OCI-LY1 (cell line): ENCODE data around the gene KCNMA1.

ENCODE experiments used
- H2AFZ ChIP-seq: fragments of 200-600 bp; sonication (generic), shearing (Covaris generic); 2 replicates; pipeline ENCODE4 v1.6.0; 2014; ENCODE audit warnings: antibody characterized with exemption, mild to moderate bottlenecking, low read length
- H3F3A ChIP-seq: fragments of 200-600 bp; sonication (generic), shearing (Covaris generic); 2 replicates; pipeline ENCODE4 v1.6.0; 2014; ENCODE audit warnings: mild to moderate bottlenecking, antibody characterized with exemption, low read length, moderate library complexity; ENCODE audit not compliant: insufficient read depth
- H3K27ac ChIP-seq: fragments of 200-600 bp; sonication (generic); 2 replicates; pipeline ENCODE4 v1.5.1; 2014; ENCODE audit warnings: low read length, mixed run types, mild to moderate bottlenecking, low read depth; ENCODE audit not compliant: poor library complexity, severe bottlenecking
- H3K27me3 ChIP-seq: fragments of 200-600 bp; sonication (generic); 2 replicates; pipeline ENCODE4 v1.6.0; 2014; ENCODE audit warnings: antibody characterized with exemption, mild to moderate bottlenecking, low read length, moderate library complexity; ENCODE audit not compliant: insufficient read depth
- H3K36me3 ChIP-seq: fragments of 200-600 bp; sonication (generic); 2 replicates; pipeline ENCODE4 v1.6.1; 2014; ENCODE audit warnings: mild to moderate bottlenecking, antibody characterized with exemption, low read length, moderate library complexity, mixed read lengths; ENCODE audit not compliant: insufficient read depth
- H3K4me1 ChIP-seq: fragments of 200-600 bp; sonication (generic); 2 replicates; pipeline ENCODE4 v1.5.1; 2014; ENCODE audit warnings: mild to moderate bottlenecking, low read length, moderate library complexity; ENCODE audit not compliant: insufficient read depth, severe bottlenecking
- H3K4me2 ChIP-seq: fragments of 200-600 bp; sonication (generic), shearing (Covaris generic); 2 replicates; pipeline ENCODE4 v1.6.1; 2014; ENCODE audit warnings: low read length
- H3K4me3 ChIP-seq: fragments of 200-600 bp; sonication (generic); 2 replicates; pipeline ENCODE4 v1.5.1; 2014; ENCODE audit warnings: low read length, low read depth, mild to moderate bottlenecking, mixed read lengths; ENCODE audit not compliant: poor library complexity, severe bottlenecking
- H3K79me2 ChIP-seq: fragments of 200-600 bp; shearing (Covaris generic); 2 replicates; pipeline ENCODE4 v1.6.1; 2016; ENCODE audit warnings: mixed run types, low read length, mixed read lengths; ENCODE audit not compliant: insufficient read depth
- H3K9ac ChIP-seq: fragments of 200-600 bp; sonication (generic), shearing (Covaris generic); 2 replicates; pipeline ENCODE4 v1.6.1; 2014; ENCODE audit warnings: mild to moderate bottlenecking, low read length, mixed read lengths
- H3K9me2 ChIP-seq: fragments of 200-600 bp; sonication (generic), shearing (Covaris generic); 2 replicates; pipeline ENCODE4 v1.6.1; 2014; ENCODE audit warnings: low read depth, mild to moderate bottlenecking, low read length, mixed read lengths
- H3K9me3 ChIP-seq: fragments of 200-600 bp; shearing (Covaris generic); 2 replicates; pipeline ENCODE4 v1.6.1; 2014; ENCODE audit warnings: low read length, mixed read lengths
- H4K20me1 ChIP-seq: fragments of 200-600 bp; sonication (generic), shearing (Covaris generic); 2 replicates; pipeline ENCODE4 v1.6.0; 2016; ENCODE audit warnings: mild to moderate bottlenecking, low read length; ENCODE audit not compliant: insufficient read depth
- EZH2 ChIP-seq: fragments of 200-600 bp; sonication (generic), shearing (Covaris generic); IDR thresholded peaks from 2 replicates; pipeline ENCODE4 v1.8.0; 2017; ENCODE audit warnings: borderline replicate concordance, mixed run types, mild to moderate bottlenecking, antibody characterized with exemption, low read length, moderate library complexity, mixed read lengths
- TF ChIP-seq, protein P1 (sequence below): fragments of 200-600 bp; sonication (generic), shearing (Covaris generic); IDR thresholded peaks from 2 replicates; pipeline ENCODE4 v1.5.1; 2017; ENCODE audit warnings: mild to moderate bottlenecking, antibody characterized with exemption, low read length, moderate library complexity, mixed read lengths

KCNMA1 gene

GRCh38 chr10:77291596-77292505 lies 345.8 kb downstream of the KCNMA1 start:
- H3K9me3 ChIP-seq = no peaks in the 10 kb centered on the region
- no peaks in the 10 kb centered on the region for H3K4me1 ChIP-seq
- H2AFZ ChIP-seq = no peak overlapping the region
- no peaks in the 10 kb centered on the region for H3K9me2 ChIP-seq
- H3K4me2 ChIP-seq = no peak overlapping the region
- no peaks in the 10 kb centered on the region for H3K27me3 ChIP-seq
- H3K36me3 ChIP-seq = no peaks in the 10 kb centered on the region
- H3K27ac ChIP-seq = no peak overlapping the region
- no peak overlapping the region for H3K4me3 ChIP-seq
- no peaks in the 10 kb centered on the region for H3K79me2 ChIP-seq
- H3K9ac ChIP-seq = no peak overlapping the region
- no peak for TF ChIP-seq EZH2
- TF ChIP-seq, protein P1, sequence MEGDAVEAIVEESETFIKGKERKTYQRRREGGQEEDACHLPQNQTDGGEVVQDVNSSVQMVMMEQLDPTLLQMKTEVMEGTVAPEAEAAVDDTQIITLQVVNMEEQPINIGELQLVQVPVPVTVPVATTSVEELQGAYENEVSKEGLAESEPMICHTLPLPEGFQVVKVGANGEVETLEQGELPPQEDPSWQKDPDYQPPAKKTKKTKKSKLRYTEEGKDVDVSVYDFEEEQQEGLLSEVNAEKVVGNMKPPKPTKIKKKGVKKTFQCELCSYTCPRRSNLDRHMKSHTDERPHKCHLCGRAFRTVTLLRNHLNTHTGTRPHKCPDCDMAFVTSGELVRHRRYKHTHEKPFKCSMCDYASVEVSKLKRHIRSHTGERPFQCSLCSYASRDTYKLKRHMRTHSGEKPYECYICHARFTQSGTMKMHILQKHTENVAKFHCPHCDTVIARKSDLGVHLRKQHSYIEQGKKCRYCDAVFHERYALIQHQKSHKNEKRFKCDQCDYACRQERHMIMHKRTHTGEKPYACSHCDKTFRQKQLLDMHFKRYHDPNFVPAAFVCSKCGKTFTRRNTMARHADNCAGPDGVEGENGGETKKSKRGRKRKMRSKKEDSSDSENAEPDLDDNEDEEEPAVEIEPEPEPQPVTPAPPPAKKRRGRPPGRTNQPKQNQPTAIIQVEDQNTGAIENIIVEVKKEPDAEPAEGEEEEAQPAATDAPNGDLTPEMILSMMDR = no peak
- H3F3A ChIP-seq = no peaks in the 10 kb centered on the region
- no peaks in the 10 kb centered on the region for H4K20me1 ChIP-seq

DNA sequence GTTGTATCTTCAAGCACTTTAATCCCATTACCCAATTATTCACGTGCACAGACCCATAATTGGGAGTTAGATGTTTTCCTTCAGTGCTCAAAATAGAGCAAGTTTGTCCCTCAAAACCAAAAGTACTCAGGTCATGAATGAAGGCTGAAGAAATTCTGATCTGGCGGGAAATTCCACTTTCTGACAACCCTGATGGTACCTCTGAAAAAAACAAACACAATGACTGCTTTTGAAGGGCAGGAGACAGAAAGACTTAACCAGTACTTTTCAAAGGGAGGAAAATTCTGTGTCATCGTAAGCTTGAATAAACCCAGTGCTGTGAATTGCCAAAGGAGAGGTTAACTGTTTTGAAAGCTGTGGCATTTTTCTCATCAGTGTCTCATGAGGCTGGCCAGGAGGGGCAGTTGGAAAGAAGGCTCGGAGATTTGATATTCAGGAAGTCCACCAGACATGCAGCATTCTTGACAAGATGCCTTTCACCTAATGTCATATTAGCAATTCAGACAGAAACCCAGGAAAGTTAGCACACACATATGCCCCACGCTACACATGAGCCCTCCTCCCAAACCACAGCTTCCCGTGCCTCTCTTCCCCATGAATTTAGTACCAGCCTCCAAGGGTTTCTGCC lies 347.0 kb downstream of the KCNMA1 start:
- H3K36me3 ChIP-seq = no peaks in the 10 kb centered on the region
- no peaks in the 10 kb centered on the region for H3K9me2 ChIP-seq
- H3K27ac ChIP-seq = no peak overlapping the region
- TF ChIP-seq, protein P1 = no peak
- no peak for TF ChIP-seq EZH2
- H3K4me3 ChIP-seq = no peak overlapping the region
- no peaks in the 10 kb centered on the region for H3K9me3 ChIP-seq
- H3K4me2 ChIP-seq = no peak overlapping the region
- H2AFZ ChIP-seq = no peak overlapping the region
- no peaks in the 10 kb centered on the region for H4K20me1 ChIP-seq
- H3F3A ChIP-seq = no peaks in the 10 kb centered on the region
- H3K9ac ChIP-seq = no peak overlapping the region
- no peaks in the 10 kb centered on the region for H3K4me1 ChIP-seq
- H3K79me2 ChIP-seq = no peaks in the 10 kb centered on the region
- H3K27me3 ChIP-seq = no peaks in the 10 kb centered on the region

DNA sequence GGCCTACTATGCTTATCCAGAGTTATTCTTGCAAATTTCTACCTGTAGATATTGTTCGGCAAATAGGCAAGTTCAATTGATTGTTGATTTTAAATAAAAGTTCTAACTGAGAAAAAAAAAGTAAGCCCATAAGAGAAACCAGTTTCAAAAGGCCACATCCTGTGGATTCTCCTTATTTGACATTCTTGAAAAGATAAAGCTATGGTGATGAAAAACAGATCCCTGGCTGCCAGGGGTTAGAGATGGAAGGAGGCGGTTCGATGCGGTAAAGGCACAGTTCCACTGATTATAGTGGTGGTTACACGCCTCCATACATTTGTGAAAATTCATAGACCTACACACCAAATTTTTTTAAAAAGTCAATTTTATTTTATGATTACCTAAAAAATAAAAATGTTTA lies 347.8 kb downstream of the KCNMA1 start:
- Histone ChIP-seq H3K79me2 (no peaks in the 10 kb centered on the region), H3K4me3 (no peak overlapping the region), H3K9me3 (no peaks in the 10 kb centered on the region), H3K4me2 (no peak overlapping the region), H3K9me2 (no peaks in the 10 kb centered on the region), H4K20me1 (no peaks in the 10 kb centered on the region), H3K9ac (no peak overlapping the region), H3K36me3 (no peaks in the 10 kb centered on the region), H3K27me3 (no peaks in the 10 kb centered on the region), H2AFZ (no peak overlapping the region), H3F3A (no peaks in the 10 kb centered on the region), H3K4me1 (no peaks in the 10 kb centered on the region), H3K27ac (no peak overlapping the region)
- no peak for TF ChIP-seq EZH2
- TF ChIP-seq, protein P1 = no peak
